DMS114 treated with DMSO at 0.1 percent for 48 hours (cell line): Measurements from ENCODE around the gene IL15RA.

ENCODE experiments used
- DNase-seq: peaks from one replicate; lab custom pipeline; 2025; ENCODE audit not compliant: unreplicated experiment; lab: John Stamatoyannopoulos, UW

The IL15RA gene

GRCh38 chr10:5977471-5978229, at the start of gene IL15RA:
Gene IL15RA, minus strand, starts transcription at chr10:5977543. Its CDS starts 51 bp downstream, at chr10:5977492.
- no peak for DNase-seq

- no peak for DNase-seq
Measured at GRCh38 chr10:6025683-6026255, 48.4 kb upstream of the IL15RA start.

- no peak for DNase-seq
Measured at GRCh38 chr10:6024334-6024682, 47.0 kb upstream of the IL15RA start.

- no peak for DNase-seq
Measured at GRCh38 chr10:6023661-6024333, 46.5 kb upstream of the IL15RA start.

- DNase-seq = no peak
Measured at GRCh38 chr10:6022660-6023059, 45.3 kb upstream of the IL15RA start.

GRCh38 chr10:6020826-6021225, 43.5 kb upstream of the IL15RA start:
- DNase-seq = no peak

GRCh38 chr10:6019796-6020195, 42.5 kb upstream of the IL15RA start:
- DNase-seq = no peak

GRCh38 chr10:6019010-6019782, 41.9 kb upstream of the IL15RA start:
- DNase-seq = no peak

GRCh38 chr10:6018422-6018821, 41.1 kb upstream of the IL15RA start:
- DNase-seq = no peak

GRCh38 chr10:6017781-6018354, 40.5 kb upstream of the IL15RA start:
- no peak for DNase-seq

- DNase-seq = peak; percentile 57
Measured at GRCh38 chr10:6014241-6014761, 37.0 kb upstream of the IL15RA start.

GRCh38 chr10:6013413-6014192, 36.3 kb upstream of the IL15RA start:
- DNase-seq = no peak

- DNase-seq = no peak
Measured at GRCh38 chr10:6012121-6012905, 35.0 kb upstream of the IL15RA start.

GRCh38 chr10:6011558-6011957, 34.2 kb upstream of the IL15RA start:
- no peak for DNase-seq

- DNase-seq = no peak
Measured at GRCh38 chr10:6010569-6010968, 33.2 kb upstream of the IL15RA start.

GRCh38 chr10:6009961-6010360, 32.6 kb upstream of the IL15RA start:
- no peak for DNase-seq

- no peak for DNase-seq
Measured at GRCh38 chr10:6009150-6009549, 31.8 kb upstream of the IL15RA start.

- no peak for DNase-seq
Measured at GRCh38 chr10:6008497-6009142, 31.3 kb upstream of the IL15RA start.

GRCh38 chr10:6006991-6007390, 29.6 kb upstream of the IL15RA start:
- DNase-seq = no peak
